ENCODE measurements around the gene ANKS1B.
A peak's percentile ranks its signal among the peaks of the same experiment; 100 is the strongest.

ANKS1B gene

GRCh38 chr12:98736352-98737321, 1248.1 kb downstream of the ANKS1B start:
- intact Hi-C loops (cut with DNase I), result no loop called here
- peak in 3 of 10 donors; percentile 12 to 86 (median 35) for DNase-seq

- DNase-seq, result no peak
- intact Hi-C loops (cut with DNase I), result no loop called here
These were observed 1248.9 kb downstream of the ANKS1B start for GRCh38 chr12:98735821-98736220.

GRCh38 chr12:98733667-98734350, 1250.9 kb downstream of the ANKS1B start:
- no peak for DNase-seq
- intact Hi-C loops (cut with DNase I), result no loop called here

- no peak for DNase-seq
- intact Hi-C loops (cut with DNase I), result no loop called here
These were observed 1254.3 kb downstream of the ANKS1B start for GRCh38 chr12:98730412-98730811.

- intact Hi-C loops (cut with DNase I), result loop anchor here (10.0 kb wide), 1 partner anchor 208 kb away; no protein-coding TSS in a partner anchor
These were observed 1257.5 kb downstream of the ANKS1B start for GRCh38 chr12:98727196-98727595.

GRCh38 chr12:98725476-98726247, 1259.1 kb downstream of the ANKS1B start:
- intact Hi-C loops (cut with DNase I), result loop anchor here (10.0 kb wide), 1 partner anchor 209 kb away; no protein-coding TSS in a partner anchor
- DNase-seq, result peak in 9 of 10 donors; percentile 56 to 96 (median 66)

More at GRCh38 chr12:98727196-98727595, 1257.5 kb downstream of the ANKS1B start:
- no peak for DNase-seq

GRCh38 chr12:98724384-98725155, 1260.2 kb downstream of the ANKS1B start:
- intact Hi-C loops (cut with DNase I), result loop anchor here (10.0 kb wide), 1 partner anchor 210 kb away; no protein-coding TSS in a partner anchor

GRCh38 chr12:98721204-98721702, 1263.5 kb downstream of the ANKS1B start:
- intact Hi-C loops (cut with DNase I), result loop anchor here (10.0 kb wide), 1 partner anchor 214 kb away; no protein-coding TSS in a partner anchor
- DNase-seq, result no peak

More at GRCh38 chr12:98724384-98725155, 1260.2 kb downstream of the ANKS1B start:
- no peak for DNase-seq

- no peak for DNase-seq
- intact Hi-C loops (cut with DNase I), result loop anchor here (10.0 kb wide), 1 partner anchor 215 kb away; no protein-coding TSS in a partner anchor
These were observed 1264.9 kb downstream of the ANKS1B start for GRCh38 chr12:98719515-98720504.

GRCh38 chr12:98714426-98714825, 1270.3 kb downstream of the ANKS1B start:
- DNase-seq, result no peak
- intact Hi-C loops (cut with DNase I), result no loop called here

- DNase-seq, result no peak
- intact Hi-C loops (cut with DNase I), result no loop called here
These were observed 1275.7 kb downstream of the ANKS1B start for GRCh38 chr12:98709022-98709421.

GRCh38 chr12:98701166-98701565, 1283.6 kb downstream of the ANKS1B start:
- DNase-seq, result no peak
- intact Hi-C loops (cut with DNase I), result loop anchor here (2.0 kb wide), 1 partner anchor 298 kb away; no protein-coding TSS in a partner anchor

- intact Hi-C loops (cut with DNase I), result loop anchor here (2.0 kb wide), 1 partner anchor 239 kb away; no protein-coding TSS in a partner anchor
- no peak for DNase-seq
These were observed 1285.2 kb downstream of the ANKS1B start for GRCh38 chr12:98699586-98699985.

GRCh38 chr12:98698603-98699463, 1285.9 kb downstream of the ANKS1B start:
- peak; percentile 46 to 97 (median 75) for DNase-seq

GRCh38 chr12:98697209-98697608, 1287.5 kb downstream of the ANKS1B start:
- DNase-seq, result no peak
- intact Hi-C loops (cut with DNase I), result no loop called here

More at GRCh38 chr12:98698603-98699463, 1285.9 kb downstream of the ANKS1B start:
- intact Hi-C loops (cut with DNase I), result loop anchor here (2.0 kb wide), 1 partner anchor 240 kb away; no protein-coding TSS in a partner anchor

GRCh38 chr12:98696036-98696646, 1288.6 kb downstream of the ANKS1B start:
- intact Hi-C loops (cut with DNase I), result no loop called here
- DNase-seq, result no peak

Measured in posterior cingulate gyrus (tissue), 11 donors.